ENCODE measurements around the gene LARGE2. TPM values are rescaled to one million over a fixed set of nuclear protein-coding genes. Genes with fewer than 3 reads are reported as not detected.

LARGE2 gene
- total RNA-seq, 1 experiment from 2014 or later, result 108 TPM

DNA sequence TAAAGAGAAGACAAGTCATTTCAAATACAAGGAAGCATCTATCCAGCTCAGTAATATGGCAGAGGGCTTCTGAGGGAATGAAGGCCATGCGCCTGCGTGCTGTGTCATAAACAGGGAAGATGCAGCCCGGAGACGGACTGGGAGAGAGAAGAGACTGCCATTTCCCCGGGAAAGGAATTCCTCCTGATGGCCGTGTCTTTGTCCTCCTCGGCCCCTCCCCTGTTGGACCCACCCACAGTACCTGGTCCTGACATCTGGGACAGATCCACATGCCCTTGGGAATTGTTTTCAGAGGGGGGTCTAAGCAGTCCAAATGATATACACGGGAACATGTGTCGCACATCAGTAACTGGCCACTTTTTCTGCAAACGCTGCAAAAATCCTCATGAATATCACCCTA is 15.5 kb downstream of the LARGE2 start:
- no CpG with 5 or more reads among the region's 10 CpGs for WGBS (ENCODE audit: extremely low coverage, insufficient read length, low lambda C conversion rate)
- H4K8ac ChIP-seq (replicated peaks; ENCODE audit: insufficient read length, low read depth, low read length), result no peak overlapping the region
- no peak overlapping the region for H3K18ac ChIP-seq (ENCODE audit: insufficient read length, low read depth, low read length)
- H3K23ac ChIP-seq (ENCODE audit: insufficient read length, low read depth, low read length), result no peak overlapping the region
- 0 out of 2 replicates have a peak, but pooled peaks cover 2% of the 10 kb centered on the region for H3K4me1 ChIP-seq (ENCODE audit: insufficient read depth, low read length)
- no peak overlapping the region for H2AK5ac ChIP-seq (ENCODE audit: insufficient read length, low read length)
- no peak overlapping the region for H2BK15ac ChIP-seq (ENCODE audit: low read depth, low read length)
- no peak overlapping the region for H4K91ac ChIP-seq (ENCODE audit: insufficient read length, low read depth, low read length)
- TF ChIP-seq, protein P1, sequence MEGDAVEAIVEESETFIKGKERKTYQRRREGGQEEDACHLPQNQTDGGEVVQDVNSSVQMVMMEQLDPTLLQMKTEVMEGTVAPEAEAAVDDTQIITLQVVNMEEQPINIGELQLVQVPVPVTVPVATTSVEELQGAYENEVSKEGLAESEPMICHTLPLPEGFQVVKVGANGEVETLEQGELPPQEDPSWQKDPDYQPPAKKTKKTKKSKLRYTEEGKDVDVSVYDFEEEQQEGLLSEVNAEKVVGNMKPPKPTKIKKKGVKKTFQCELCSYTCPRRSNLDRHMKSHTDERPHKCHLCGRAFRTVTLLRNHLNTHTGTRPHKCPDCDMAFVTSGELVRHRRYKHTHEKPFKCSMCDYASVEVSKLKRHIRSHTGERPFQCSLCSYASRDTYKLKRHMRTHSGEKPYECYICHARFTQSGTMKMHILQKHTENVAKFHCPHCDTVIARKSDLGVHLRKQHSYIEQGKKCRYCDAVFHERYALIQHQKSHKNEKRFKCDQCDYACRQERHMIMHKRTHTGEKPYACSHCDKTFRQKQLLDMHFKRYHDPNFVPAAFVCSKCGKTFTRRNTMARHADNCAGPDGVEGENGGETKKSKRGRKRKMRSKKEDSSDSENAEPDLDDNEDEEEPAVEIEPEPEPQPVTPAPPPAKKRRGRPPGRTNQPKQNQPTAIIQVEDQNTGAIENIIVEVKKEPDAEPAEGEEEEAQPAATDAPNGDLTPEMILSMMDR (conservative IDR thresholded peaks at IDR 0.05), result no peak
- H3T11ph ChIP-seq (ENCODE audit: low read length), result no peak overlapping the region
- no peaks in the 10 kb centered on the region for H3K23me2 ChIP-seq (ENCODE audit: insufficient read length, low read depth, low read length, poor library complexity, severe bottlenecking)
- Mint-ChIP-seq H3K27me3 (ENCODE audit: low read depth) (no peaks in the 10 kb centered on the region), H3K4me3 (no peak overlapping the region), H3K4me1 (peaks cover 10 to 20% of the 10 kb centered on the region in 2 experiments), H3K27ac (peak overlapping the region in 2 of 3 experiments; percentile 60 to 77; a peak in 1 of 7 replicates), H3K36me3 (ENCODE audit: insufficient read depth in 1 of 3, low read depth in 3 of 3) (peaks cover 0 to 26% (median 25%) of the 10 kb centered on the region in 3 experiments; a peak in 6 of 7 replicates), H3K9me3 (no peaks in the 10 kb centered on the region)
- H3K4ac ChIP-seq (ENCODE audit: low read depth, low read length), result no peak overlapping the region
- no peak overlapping the region for H3K14ac ChIP-seq (ENCODE audit: insufficient read depth, low read length)
- no peak overlapping the region for H3K27ac ChIP-seq (ENCODE audit: insufficient read length, low read depth, low read length)
- H2BK5ac ChIP-seq (ENCODE audit: insufficient read length, low read length), result no peak overlapping the region
- H3K4me2 ChIP-seq (ENCODE audit: insufficient read depth, insufficient read length, low read length), result no peak overlapping the region
- no peak overlapping the region for H3K56ac ChIP-seq (ENCODE audit: insufficient read length, low read depth, low read length)
- H2BK120ac ChIP-seq (ENCODE audit: low read depth, low read length, poor library complexity, severe bottlenecking), result no peak overlapping the region
- H2BK12ac ChIP-seq (ENCODE audit: insufficient read length, low read depth, low read length), result no peak overlapping the region
- DNase-seq, result peak; percentile 40
- no peaks in the 10 kb centered on the region for H3K9me3 ChIP-seq (ENCODE audit: control insufficient read depth, low read depth, low read length)
- no peaks in the 10 kb centered on the region for H3K79me2 ChIP-seq (ENCODE audit: insufficient read depth, low read length)
- H4K20me1 ChIP-seq (ENCODE audit: control insufficient read depth, insufficient read depth, insufficient read length), result no peaks in the 10 kb centered on the region
- no peak overlapping the region for H2BK20ac ChIP-seq (ENCODE audit: low read depth, low read length, poor library complexity, severe bottlenecking)
- H4K5ac ChIP-seq (ENCODE audit: insufficient read length, low read depth, low read length), result no peak overlapping the region
- H2AFZ ChIP-seq (ENCODE audit: low read length), result no peak overlapping the region
- H3K9ac ChIP-seq (ENCODE audit: extremely low read depth, insufficient read length, low read length), result no peak overlapping the region
- no peaks in the 10 kb centered on the region for H3K27me3 ChIP-seq (ENCODE audit: insufficient read depth, low read length)
- H3K79me1 ChIP-seq (ENCODE audit: insufficient read depth, low read depth, low read length, poor library complexity, severe bottlenecking), result no peaks in the 10 kb centered on the region
